ENCODE results near the gene PRDM5. TPM values are rescaled to one million over a fixed set of nuclear protein-coding genes. Genes with fewer than 3 reads are reported as not detected.

Gene PRDM5
- total RNA-seq, 1 experiment from 2014 or later, result 0.85 TPM

DNA sequence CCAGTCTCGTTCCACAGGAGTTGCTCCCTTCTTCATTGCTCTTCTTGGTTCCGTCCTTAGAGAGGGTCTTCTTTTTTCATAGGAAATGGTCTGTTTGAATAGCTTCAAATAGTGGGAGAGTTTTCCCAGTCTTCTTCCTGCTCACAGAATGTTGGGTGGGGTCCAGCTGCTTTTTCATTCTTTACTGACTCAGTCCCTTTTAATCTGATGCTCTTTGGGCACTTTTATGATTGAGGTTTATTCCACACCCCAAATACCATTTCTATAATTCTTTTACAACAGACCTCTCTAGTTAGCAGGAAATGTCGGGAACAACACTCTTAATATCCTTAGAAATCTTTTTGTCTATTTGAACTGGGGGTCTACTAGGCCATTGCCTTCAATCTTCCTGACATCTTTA, 239.5 kb downstream of the PRDM5 start:
- BruUV-seq (replicated peaks), result no TSS peak
- no peaks in the 10 kb centered on the region for H3F3A ChIP-seq (ENCODE audit: insufficient read depth, low read depth)
- no peaks in the 10 kb centered on the region for H3K79me2 ChIP-seq (ENCODE audit: low read depth)
- ChIA-PET POLR2A (ENCODE audit: unreplicated experiment) (no interaction called here), CTCF (no interaction called here)
- no peak overlapping the region for H3K4me2 ChIP-seq
- H3K4me1 ChIP-seq (replicated peaks; ENCODE audit: insufficient read depth), result no peaks in the 10 kb centered on the region
- H3K4me3 ChIP-seq, result no peak overlapping the region
- no peak overlapping the region for H3K27ac ChIP-seq
- H3K9me3 ChIP-seq (ENCODE audit: insufficient read depth, low read depth), result no peaks in the 10 kb centered on the region
- no peak overlapping the region for H2AFZ ChIP-seq
- TF ChIP-seq, protein P1, sequence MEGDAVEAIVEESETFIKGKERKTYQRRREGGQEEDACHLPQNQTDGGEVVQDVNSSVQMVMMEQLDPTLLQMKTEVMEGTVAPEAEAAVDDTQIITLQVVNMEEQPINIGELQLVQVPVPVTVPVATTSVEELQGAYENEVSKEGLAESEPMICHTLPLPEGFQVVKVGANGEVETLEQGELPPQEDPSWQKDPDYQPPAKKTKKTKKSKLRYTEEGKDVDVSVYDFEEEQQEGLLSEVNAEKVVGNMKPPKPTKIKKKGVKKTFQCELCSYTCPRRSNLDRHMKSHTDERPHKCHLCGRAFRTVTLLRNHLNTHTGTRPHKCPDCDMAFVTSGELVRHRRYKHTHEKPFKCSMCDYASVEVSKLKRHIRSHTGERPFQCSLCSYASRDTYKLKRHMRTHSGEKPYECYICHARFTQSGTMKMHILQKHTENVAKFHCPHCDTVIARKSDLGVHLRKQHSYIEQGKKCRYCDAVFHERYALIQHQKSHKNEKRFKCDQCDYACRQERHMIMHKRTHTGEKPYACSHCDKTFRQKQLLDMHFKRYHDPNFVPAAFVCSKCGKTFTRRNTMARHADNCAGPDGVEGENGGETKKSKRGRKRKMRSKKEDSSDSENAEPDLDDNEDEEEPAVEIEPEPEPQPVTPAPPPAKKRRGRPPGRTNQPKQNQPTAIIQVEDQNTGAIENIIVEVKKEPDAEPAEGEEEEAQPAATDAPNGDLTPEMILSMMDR (conservative IDR thresholded peaks at IDR 0.05), result no peak
- TF ChIP-seq EZH2 (IDR thresholded peaks at IDR 0.05; ENCODE audit: low read depth), result no peak
- H3K36me3 ChIP-seq (ENCODE audit: low read depth), result no peaks in the 10 kb centered on the region
- DNase-seq, result no peak
- H4K20me1 ChIP-seq (ENCODE audit: insufficient read depth), result no peaks in the 10 kb centered on the region
- intact Hi-C loops (cut with micrococcal nuclease; ENCODE audit: unreplicated experiment), result no loop called here
- no peaks in the 10 kb centered on the region for H3K9me2 ChIP-seq (ENCODE audit: insufficient read depth)
- no peaks in the 10 kb centered on the region for H3K27me3 ChIP-seq (ENCODE audit: insufficient read depth, low read depth)

- Histone ChIP-seq H3K79me2 (ENCODE audit: low read depth) (no peaks in the 10 kb centered on the region), H3K4me1 (replicated peaks; ENCODE audit: insufficient read depth) (no peaks in the 10 kb centered on the region), H3K36me3 (ENCODE audit: low read depth) (no peaks in the 10 kb centered on the region), H3K27me3 (ENCODE audit: insufficient read depth, low read depth) (no peaks in the 10 kb centered on the region), H3K9me3 (ENCODE audit: insufficient read depth, low read depth) (no peaks in the 10 kb centered on the region), H3K27ac (no peak overlapping the region), H2AFZ (no peak overlapping the region), H3K9me2 (ENCODE audit: insufficient read depth) (no peaks in the 10 kb centered on the region), H3K4me2 (no peak overlapping the region), H3K4me3 (no peak overlapping the region), H4K20me1 (ENCODE audit: insufficient read depth) (no peaks in the 10 kb centered on the region), H3F3A (ENCODE audit: insufficient read depth, low read depth) (no peaks in the 10 kb centered on the region)
- ChIA-PET POLR2A (ENCODE audit: unreplicated experiment) (no interaction called here), CTCF (no interaction called here)
- BruUV-seq (replicated peaks), result no TSS peak
- TF ChIP-seq, protein P1 (conservative IDR thresholded peaks at IDR 0.05), result no peak
- TF ChIP-seq EZH2 (IDR thresholded peaks at IDR 0.05; ENCODE audit: low read depth), result no peak
- DNase-seq, result no peak
- intact Hi-C loops (cut with micrococcal nuclease; ENCODE audit: unreplicated experiment), result no loop called here
These were observed 241.8 kb downstream of the PRDM5 start for GRCh38 chr4:120680647-120681228.

- no peaks in the 10 kb centered on the region for H3K79me2 ChIP-seq (ENCODE audit: low read depth)
- DNase-seq, result no peak
- H4K20me1 ChIP-seq (ENCODE audit: insufficient read depth), result no peaks in the 10 kb centered on the region
- TF ChIP-seq, protein P1 (conservative IDR thresholded peaks at IDR 0.05), result no peak
- no peak for TF ChIP-seq EZH2 (IDR thresholded peaks at IDR 0.05; ENCODE audit: low read depth)
- no peaks in the 10 kb centered on the region for H3K36me3 ChIP-seq (ENCODE audit: low read depth)
- BruUV-seq (replicated peaks), result no TSS peak
- no peak overlapping the region for H3K4me2 ChIP-seq
- H3K9me3 ChIP-seq (ENCODE audit: insufficient read depth, low read depth), result peaks cover 3% of the 10 kb centered on the region; the same call in 1 of the 2 replicates
- intact Hi-C loops (cut with micrococcal nuclease; ENCODE audit: unreplicated experiment), result no loop called here
- POLR2A ChIA-PET (ENCODE audit: unreplicated experiment), result no interaction called here
- no peak overlapping the region for H3K27ac ChIP-seq
- no peak overlapping the region for H3K4me3 ChIP-seq
- no peaks in the 10 kb centered on the region for H3K27me3 ChIP-seq (ENCODE audit: insufficient read depth, low read depth)
- no peaks in the 10 kb centered on the region for H3K4me1 ChIP-seq (replicated peaks; ENCODE audit: insufficient read depth)
- no peak overlapping the region for H2AFZ ChIP-seq
- H3F3A ChIP-seq (ENCODE audit: insufficient read depth, low read depth), result no peaks in the 10 kb centered on the region
- no peaks in the 10 kb centered on the region for H3K9me2 ChIP-seq (ENCODE audit: insufficient read depth)
- CTCF ChIA-PET, result no interaction called here
These were observed 248.8 kb downstream of the PRDM5 start for GRCh38 chr4:120673696-120674095.
